ENCODE results near the gene LHPP.

LHPP gene

DNA sequence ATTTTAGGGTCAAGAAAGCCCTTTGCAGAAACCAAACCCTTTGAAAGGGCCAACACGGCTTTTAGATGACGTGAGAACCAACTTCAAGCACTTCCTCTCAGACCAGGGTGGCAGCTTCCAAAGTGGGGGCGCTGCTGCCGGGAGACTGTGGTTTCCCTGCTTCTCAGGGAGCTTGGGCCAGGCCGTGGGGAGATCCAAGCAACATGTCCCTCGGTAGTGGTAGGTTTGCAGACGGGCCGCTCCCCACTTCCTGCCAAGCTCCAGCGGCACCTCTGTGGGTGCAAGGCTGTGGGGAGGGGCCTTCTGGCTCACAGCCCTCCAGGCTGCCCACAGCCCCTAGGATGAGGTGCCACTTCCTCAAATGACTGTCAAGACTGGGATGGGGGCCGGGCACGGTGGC is 150.1 kb downstream of the LHPP start:
- no peak for DNase-seq

DNA sequence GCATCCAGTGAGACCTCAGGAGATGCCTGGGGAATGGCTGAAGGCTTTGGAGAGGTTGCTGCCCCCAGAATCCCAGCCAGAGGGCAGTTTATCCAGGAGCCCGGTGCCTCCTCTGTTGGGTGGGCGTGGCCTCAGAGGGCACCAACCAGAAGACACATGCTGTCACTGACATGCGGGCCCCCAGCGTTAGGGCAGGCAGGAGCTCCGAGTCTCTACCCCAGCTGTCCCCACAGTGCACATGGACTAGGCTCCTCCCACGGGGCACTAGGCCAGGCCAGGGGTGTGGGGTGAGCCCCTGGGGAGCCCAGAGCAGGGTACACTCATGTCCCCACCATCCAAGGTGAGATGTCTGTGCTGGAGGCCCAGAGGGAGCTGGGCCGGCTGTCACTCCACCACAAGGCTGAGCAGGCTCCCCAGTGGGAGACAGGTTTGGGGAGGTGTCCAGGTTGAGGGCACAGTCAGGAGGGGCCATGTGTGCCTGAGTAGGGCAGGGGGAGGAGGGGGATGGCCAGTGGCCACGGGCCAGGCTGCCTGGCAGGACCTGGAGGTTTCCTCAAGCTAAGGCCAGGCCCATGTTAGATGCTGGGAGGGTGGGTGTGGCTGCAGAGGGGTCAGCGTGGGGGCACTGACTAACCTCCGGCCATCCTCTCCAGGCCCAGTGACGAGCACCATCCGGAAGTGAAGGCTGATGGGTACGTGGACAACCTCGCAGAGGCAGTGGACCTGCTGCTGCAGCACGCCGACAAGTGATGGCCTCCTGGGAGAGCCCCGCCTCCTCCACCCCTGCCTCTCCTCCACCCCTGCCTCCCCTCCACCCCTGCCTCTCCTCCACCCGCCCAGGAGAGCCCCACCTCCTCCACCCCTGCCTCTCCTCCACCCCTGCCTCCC is 151.2 kb downstream of the LHPP start:
- no peak for DNase-seq

DNA sequence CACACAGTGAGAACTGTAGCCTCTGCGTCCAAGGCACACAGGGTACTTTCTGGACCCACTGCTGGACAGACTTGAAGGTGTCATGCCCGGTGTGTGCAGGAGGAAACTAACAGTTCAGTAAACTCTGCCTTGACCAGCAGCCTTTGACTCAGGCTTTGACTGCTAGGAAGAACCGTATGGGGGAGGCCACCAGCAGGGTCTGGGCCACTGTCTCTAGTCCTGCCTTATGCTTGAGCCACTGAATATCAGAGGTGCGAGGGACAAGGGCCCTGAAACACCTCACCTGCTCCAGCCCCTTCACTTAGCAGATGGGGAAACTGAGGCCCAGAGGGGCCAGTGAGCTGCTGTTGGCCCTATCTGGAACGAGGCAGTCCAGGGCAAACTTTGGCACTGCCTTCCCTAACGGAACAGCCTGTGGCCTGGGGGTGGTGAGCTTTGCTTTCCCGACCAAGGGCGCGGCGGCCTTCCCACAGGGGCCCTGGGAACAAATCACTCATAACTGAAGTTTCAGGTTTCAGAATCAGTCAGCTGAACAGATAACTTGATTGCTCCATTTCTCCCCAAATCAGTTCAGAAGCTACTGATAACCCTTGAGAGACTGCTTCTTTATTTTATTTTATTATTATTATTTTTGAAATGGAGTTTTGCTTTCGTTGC is 152.5 kb downstream of the LHPP start:
- no peak for DNase-seq

DNA sequence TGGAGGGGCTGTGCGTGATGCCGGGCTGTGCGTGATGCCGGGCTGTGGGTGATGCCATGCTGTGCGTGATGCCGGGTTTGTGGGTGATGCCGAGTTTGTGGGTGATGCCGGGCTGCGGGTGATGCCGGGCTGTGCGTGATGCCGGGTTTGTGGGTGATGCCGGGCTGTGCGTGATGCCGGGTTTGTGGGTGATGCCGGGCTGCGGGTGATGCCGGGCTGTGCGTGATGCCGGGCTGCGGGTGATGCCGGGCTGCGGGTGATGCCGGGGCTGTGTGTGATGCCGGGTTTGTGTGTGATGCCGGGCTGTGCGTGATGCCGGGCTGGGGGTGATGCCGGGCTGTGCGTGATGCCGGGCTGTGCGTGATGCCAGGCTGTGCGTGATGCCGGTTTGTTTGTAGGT is 153.6 kb downstream of the LHPP start:
- no peak for DNase-seq

DNA sequence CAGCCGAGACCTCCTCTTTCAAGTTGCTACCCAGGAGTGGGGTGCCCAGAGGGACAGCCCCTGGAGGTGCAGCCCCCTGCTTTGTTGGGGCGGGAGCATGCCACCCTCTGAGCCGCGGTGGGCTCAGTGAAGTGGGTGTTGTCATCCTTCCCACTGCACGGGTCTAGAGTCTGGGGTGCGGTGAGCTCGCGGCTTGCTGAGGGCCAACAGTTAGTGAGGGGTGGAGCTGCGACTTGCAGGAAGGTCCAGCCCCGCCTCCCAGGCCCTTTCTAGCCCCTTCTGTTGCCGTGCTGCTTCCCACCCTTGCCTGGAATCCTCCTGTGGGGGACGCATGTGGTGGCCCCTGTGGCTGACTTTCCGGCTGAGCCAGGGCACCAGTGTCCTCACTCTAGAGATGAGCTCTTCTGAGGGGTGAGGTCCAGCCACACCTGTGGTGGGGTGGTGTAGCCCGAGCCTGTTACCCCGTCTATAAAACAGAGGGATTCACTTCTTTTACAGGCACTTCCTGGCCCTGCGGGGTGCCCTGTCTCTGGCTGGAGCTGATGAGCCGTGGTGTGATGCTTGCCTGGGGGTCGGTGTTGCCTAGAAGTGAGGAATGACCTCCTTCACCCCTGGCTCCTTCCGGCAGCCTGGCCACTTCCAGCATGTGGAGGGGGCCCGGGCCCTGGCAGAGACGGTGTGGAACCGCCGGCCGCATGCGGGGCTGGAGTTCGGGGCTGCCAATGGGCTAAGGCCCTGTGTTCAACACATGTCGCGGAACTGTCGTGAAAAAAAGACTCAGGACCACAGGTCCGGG is 154.6 kb downstream of the LHPP start:
- DNase-seq: no peak

- DNase-seq: no peak
Observed at GRCh38 chr10:124616836-124617130, 155.2 kb downstream of the LHPP start.

DNA sequence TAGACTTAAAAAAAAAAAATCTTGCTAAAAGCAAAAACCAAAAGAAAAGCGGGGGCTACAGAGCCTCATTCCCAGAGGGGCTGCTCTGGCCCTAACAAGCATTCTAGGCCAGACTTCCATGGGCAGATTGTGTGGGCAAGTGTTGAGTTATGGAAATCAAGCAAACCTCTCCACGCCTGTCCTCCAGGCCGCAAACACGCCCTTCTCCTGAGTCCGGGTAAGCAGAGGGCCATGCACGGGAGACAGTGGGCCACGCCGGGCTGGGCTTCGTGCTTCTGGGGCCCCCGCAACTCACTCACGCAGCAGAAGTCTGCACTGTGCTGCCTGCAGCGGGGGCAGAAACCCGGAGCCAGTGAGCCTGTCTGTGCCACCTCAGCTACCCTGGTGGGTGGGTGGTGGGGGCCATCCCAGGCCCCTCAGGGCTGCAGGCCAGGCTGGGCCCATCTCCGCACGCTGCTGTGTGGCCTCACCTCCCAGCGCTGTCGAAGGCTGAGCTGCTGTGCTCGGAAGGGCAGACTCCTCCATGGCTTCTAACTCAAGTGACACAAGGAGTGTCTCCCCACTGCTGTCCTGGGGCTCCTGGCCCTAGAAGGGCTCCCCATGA is 156.9 kb downstream of the LHPP start:
- no peak for DNase-seq

- no peak for DNase-seq
Observed at GRCh38 chr10:124619195-124619594, 157.6 kb downstream of the LHPP start.

DNA sequence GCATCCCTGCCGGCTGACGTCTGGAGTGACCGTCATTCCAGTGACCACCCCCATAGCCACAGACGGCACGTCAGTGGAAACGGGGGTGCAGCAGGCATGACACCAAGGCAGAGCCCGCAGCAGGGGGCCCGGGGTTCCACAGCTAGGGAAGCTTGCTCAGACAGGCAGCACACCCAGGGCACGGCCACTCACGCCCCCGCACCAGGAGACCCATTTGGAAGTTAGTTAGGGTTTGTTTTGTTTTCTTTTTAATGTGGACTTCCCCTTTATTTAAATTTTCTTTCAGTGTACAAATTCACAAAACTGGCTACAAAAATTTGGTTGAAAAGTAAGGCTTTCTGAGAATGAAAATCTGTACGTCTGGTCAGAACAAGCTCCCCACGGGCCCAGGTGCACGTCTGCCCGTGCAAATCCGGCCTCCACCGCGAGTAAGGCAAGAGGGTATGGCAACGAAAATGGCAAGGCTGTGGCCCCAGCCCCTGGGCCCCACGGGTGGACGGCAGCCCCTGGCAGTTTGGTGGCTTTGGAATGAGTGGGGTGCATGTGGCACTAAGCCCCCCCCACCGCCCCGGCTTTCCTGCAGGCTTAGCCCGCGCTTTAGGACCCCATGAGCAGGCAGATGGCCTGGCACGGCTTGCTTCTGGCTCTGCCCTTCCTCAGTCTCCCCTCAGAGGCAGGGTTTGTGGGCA is 158.3 kb downstream of the LHPP start:
- DNase-seq: no peak

- DNase-seq: no peak
Observed at GRCh38 chr10:124621637-124622036, 160.0 kb downstream of the LHPP start.

GRCh38 chr10:124622158-124622557 is 160.5 kb downstream of the LHPP start:
- DNase-seq: no peak

- no peak for DNase-seq
Observed at GRCh38 chr10:124622866-124623536, 161.4 kb downstream of the LHPP start.

DNA sequence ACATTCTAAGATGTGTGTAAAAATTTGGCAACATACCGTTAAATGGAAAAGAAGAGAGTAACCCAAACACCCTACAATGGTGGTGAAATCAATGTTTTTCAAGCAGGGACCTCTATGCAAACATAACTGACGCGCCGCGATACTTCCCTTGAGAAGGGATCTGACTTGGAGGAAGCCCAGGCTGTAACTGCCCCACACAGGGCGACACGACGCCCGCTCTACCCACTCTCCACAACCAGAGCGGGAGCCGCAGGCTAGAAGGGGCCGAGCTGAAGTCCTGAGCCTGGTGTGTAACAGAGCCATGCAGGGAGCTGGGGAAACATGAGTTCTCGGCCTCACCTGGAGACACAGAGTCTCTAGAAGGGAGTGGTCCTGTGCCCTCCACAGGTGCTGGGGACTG is 162.4 kb downstream of the LHPP start:
- DNase-seq: no peak

DNA sequence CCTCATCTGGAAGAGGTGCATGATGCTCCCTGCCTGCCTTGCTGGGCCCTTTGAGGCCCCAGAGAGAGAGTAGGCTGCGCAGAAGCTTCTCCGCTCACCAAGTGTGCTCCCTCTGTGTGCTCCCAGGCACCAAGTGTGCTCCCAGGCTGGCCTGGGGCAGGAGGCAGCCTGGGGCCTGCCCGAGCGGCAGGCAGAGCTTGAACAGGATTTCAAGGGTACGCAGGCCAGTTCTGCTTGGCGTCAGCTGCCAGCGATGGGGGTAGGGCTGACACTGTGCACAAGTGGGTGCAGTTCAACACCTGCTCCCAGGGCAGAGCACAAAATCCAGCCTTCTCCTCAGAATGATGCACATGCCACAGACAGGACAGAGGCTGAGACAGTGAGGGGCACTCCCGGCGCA is 162.8 kb downstream of the LHPP start:
- no peak for DNase-seq

DNA sequence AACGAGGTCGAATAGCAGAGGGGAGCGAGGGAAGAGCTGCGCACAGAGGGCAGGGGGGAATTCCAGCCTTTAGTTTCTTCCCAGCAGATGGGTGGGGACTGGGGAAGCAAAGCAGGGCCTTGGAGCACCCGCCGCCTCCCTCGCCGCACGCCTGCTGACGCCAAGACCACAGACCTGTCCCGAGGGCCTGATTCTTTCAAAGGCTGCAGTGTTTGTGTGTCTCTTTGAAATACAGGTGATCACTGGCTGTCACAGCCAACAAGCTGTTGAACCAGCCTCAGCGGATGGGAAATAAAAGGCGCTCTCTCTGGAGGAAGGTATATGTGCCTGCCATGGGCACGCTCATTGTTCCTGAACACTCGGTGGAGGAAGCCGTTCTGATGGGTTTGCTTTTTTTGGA is 163.3 kb downstream of the LHPP start:
- DNase-seq: no peak

- no peak for DNase-seq
Observed at GRCh38 chr10:124625831-124626238, 164.2 kb downstream of the LHPP start.

GRCh38 chr10:124626759-124627380 is 165.2 kb downstream of the LHPP start:
- no peak for DNase-seq

- no peak for DNase-seq
Observed at GRCh38 chr10:124627866-124628675, 166.4 kb downstream of the LHPP start.

DNA sequence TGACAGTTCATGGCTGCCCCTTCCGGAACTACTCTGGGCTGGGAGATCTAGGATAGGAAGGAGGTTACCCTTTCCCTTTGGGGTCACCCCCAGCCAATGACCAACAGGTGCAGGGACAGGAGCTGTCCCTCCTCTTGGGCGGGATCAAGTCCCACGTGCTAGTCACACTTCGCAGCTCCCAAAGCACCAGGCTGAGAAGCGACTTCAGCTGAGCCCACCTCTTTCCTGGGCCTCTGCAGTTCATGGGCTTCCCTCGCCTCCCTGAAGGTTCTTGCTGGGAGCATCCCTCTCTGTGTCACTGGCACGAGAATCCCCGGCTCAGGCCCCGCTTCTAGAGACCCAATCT is 167.0 kb downstream of the LHPP start:
- DNase-seq: no peak

GRCh38 chr10:124629415-124629814 is 167.8 kb downstream of the LHPP start:
- no peak for DNase-seq

DNA sequence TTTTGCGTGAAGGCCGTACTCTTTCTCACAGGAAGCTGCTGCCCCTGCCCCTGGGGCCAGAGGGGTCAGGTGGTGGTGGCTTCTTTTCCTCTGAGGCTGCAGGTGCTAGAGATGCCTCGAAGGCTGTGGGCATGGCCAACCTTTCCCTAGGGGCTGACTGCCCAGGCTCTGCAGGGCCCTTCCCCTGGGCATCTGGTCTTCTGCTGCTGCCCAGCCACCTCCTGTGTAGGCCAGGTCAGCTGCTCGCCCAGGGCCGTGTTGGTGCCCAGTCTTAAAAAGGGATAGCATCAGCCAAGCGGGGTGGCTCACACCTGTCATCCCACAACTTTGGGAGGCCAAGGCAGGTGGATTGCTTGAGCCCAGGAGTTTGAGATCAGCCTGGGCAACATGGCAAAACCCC is 168.2 kb downstream of the LHPP start:
- DNase-seq: no peak
